Smooth muscle cell (in vitro differentiated cells): ENCODE data around the gene RBM15. TPM values are rescaled to one million over a fixed set of nuclear protein-coding genes. Genes with fewer than 3 reads are reported as not detected.
A peak's percentile ranks its signal among the peaks of the same experiment; 100 is the strongest.

ENCODE experiments used
- DNase-seq: peaks from one replicate; lab custom pipeline; 2025; ENCODE audit not compliant: unreplicated experiment; lab: John Stamatoyannopoulos, UW
- H2AFZ ChIP-seq: fragments of 200-600 bp; sonication (generic); 2 replicates; pipeline ENCODE4 v1.6.0; 2016; ENCODE audit warnings: antibody characterized with exemption, low read depth, mild to moderate bottlenecking
- H3F3A ChIP-seq: fragments of 200-600 bp; sonication (generic); 2 replicates; pipeline ENCODE4 v1.6.0; 2017; ENCODE audit warnings: antibody characterized with exemption, low read depth
- H3K27ac ChIP-seq: fragments of 200-600 bp; sonication (generic); 2 replicates; pipeline ENCODE4 v1.5.1; 2016; ENCODE audit warnings: low read depth, mild to moderate bottlenecking
- H3K27me3 ChIP-seq: fragments of 200-600 bp; sonication (generic); 2 replicates; pipeline ENCODE4 v1.6.1; 2016; ENCODE audit warnings: low read depth, mild to moderate bottlenecking
- H3K36me3 ChIP-seq: fragments of 200-600 bp; sonication (generic); 2 replicates; pipeline ENCODE4 v1.5.1; 2016; ENCODE audit warnings: low read depth
- H3K4me1 ChIP-seq: fragments of 200-600 bp; sonication (generic); 2 replicates; pipeline ENCODE4 v1.5.1; 2016; ENCODE audit warnings: low read depth
- H3K4me2 ChIP-seq: fragments of 200-600 bp; sonication (generic); 2 replicates; pipeline ENCODE4 v1.6.0; 2016; ENCODE audit warnings: mild to moderate bottlenecking
- H3K4me3 ChIP-seq: fragments of 200-600 bp; sonication (generic); 2 replicates; pipeline ENCODE4 v1.5.1; 2016; ENCODE audit warnings: mild to moderate bottlenecking
- H3K79me2 ChIP-seq: fragments of 200-600 bp; sonication (generic); 2 replicates; pipeline ENCODE4 v1.6.0; 2016; ENCODE audit warnings: low read depth, mild to moderate bottlenecking
- H3K9ac ChIP-seq: fragments of 200-600 bp; sonication (generic); 2 replicates; pipeline ENCODE4 v1.6.0; 2016; ENCODE audit warnings: low read depth
- H3K9me3 ChIP-seq: fragments of 200-600 bp; sonication (generic); replicated peaks from 2 replicates; pipeline ENCODE4 v1.5.1; 2016; ENCODE audit warnings: low read depth
- H4K20me1 ChIP-seq: fragments of 200-600 bp; sonication (generic); 2 replicates; pipeline ENCODE4 v1.6.0; 2016; ENCODE audit warnings: low read depth
- WGBS: methylation state at CpG from one replicate; pipeline ENCODE4 v1.1.7; 2016; ENCODE audit warnings: low lambda C conversion rate; 5-methylcytosine and 5-hydroxymethylcytosine counted together
- polyA plus RNA-seq: library from polyadenylated mRNA; unstranded; fragments of >200 nt; fragmentation: Nextera tagmentation; extraction: Ambion mirVana; gene quantifications from 2 replicates; pipeline ENCODE4 v1.2.1, GENCODE V29; 2016
- total RNA-seq: library from RNA; depleted of rRNA; stranded (reverse); fragments of >200 nt; gene quantifications from 2 replicates; pipeline ENCODE4 v1.2.3, GENCODE V29; 2014
- TF ChIP-seq, protein P1 (sequence below): fragments of 200-600 bp; sonication (generic); IDR thresholded peaks from 2 replicates; pipeline ENCODE4 v1.5.1; 2017; ENCODE audit warnings: borderline replicate concordance, mild to moderate bottlenecking, antibody characterized with exemption; ENCODE audit not compliant: insufficient read depth, poor library complexity, severe bottlenecking

Gene RBM15
- total and polyA plus RNA-seq, 2 experiments from 2014 or later = 5.3 to 32.9 TPM

DNA sequence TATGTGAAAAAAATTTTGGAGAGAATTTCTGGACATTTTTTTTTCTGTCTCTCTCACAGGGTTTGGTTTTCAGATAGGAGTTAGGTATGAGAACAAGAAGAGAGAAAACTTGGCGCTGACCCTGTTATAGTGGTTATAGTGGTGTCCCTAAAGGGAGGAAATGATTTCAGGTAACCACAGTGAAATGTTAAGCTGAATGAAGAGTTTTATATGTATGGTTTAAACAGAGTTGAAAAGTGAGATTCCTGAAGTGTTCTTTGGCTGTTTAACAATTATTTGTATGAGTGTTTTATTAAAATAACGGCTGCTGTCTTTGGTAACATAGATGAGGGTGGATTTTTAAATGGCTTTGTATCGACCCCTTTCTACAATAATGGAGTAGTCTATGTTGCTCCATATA, 6.3 kb downstream of the RBM15 start:
- Histone ChIP-seq H3K79me2 (peaks cover 97% of the 10 kb centered on the region), H3K27ac (no peak overlapping the region), H3F3A (no peaks in the 10 kb centered on the region), H3K4me1 (peaks cover 68% of the 10 kb centered on the region), H3K36me3 (no peaks in the 10 kb centered on the region), H3K9me3 (no peaks in the 10 kb centered on the region), H3K4me2 (no peak overlapping the region), H2AFZ (no peak overlapping the region), H4K20me1 (peaks cover 81% of the 10 kb centered on the region), H3K4me3 (no peak overlapping the region), H3K9ac (no peak overlapping the region), H3K27me3 (no peaks in the 10 kb centered on the region)
- TF ChIP-seq, protein P1, sequence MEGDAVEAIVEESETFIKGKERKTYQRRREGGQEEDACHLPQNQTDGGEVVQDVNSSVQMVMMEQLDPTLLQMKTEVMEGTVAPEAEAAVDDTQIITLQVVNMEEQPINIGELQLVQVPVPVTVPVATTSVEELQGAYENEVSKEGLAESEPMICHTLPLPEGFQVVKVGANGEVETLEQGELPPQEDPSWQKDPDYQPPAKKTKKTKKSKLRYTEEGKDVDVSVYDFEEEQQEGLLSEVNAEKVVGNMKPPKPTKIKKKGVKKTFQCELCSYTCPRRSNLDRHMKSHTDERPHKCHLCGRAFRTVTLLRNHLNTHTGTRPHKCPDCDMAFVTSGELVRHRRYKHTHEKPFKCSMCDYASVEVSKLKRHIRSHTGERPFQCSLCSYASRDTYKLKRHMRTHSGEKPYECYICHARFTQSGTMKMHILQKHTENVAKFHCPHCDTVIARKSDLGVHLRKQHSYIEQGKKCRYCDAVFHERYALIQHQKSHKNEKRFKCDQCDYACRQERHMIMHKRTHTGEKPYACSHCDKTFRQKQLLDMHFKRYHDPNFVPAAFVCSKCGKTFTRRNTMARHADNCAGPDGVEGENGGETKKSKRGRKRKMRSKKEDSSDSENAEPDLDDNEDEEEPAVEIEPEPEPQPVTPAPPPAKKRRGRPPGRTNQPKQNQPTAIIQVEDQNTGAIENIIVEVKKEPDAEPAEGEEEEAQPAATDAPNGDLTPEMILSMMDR = no peak
- no peak for DNase-seq
- WGBS = 92% methylated on average over 3 of the region's 3 CpGs

DNA sequence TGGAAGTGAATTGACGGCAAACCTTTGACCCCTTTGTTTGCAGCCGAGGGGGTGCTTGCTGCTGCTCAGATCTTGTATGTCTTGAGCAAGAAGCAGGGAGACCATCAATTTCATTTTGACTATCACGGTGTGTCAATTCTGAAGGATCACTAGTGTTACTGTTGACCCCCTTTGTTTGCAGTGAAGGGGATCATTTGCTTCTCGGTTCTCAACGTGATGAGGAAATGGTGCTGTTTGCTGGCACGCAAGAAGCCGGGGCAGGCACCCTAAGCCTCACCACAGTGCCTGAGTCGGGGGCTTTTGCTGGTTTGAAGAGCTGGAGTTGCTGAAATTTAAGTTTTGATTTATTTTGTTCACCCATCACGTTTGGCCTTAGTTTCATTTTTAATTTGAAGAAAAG, 7.5 kb downstream of the RBM15 start:
- no peaks in the 10 kb centered on the region for H3K27me3 ChIP-seq
- peaks cover 69% of the 10 kb centered on the region for H4K20me1 ChIP-seq
- peaks cover 97% of the 10 kb centered on the region for H3K79me2 ChIP-seq
- H3K9me3 ChIP-seq = no peaks in the 10 kb centered on the region
- no peak overlapping the region for H3K4me2 ChIP-seq
- H3F3A ChIP-seq = no peaks in the 10 kb centered on the region
- H3K36me3 ChIP-seq = no peaks in the 10 kb centered on the region
- 81% methylated on average over 9 of the region's 9 CpGs for WGBS
- DNase-seq = no peak
- no peak overlapping the region for H3K4me3 ChIP-seq
- H3K27ac ChIP-seq = no peak overlapping the region
- H3K4me1 ChIP-seq = peaks cover 57% of the 10 kb centered on the region
- no peak overlapping the region for H3K9ac ChIP-seq
- H2AFZ ChIP-seq = no peak overlapping the region
- TF ChIP-seq, protein P1 = no peak

DNA sequence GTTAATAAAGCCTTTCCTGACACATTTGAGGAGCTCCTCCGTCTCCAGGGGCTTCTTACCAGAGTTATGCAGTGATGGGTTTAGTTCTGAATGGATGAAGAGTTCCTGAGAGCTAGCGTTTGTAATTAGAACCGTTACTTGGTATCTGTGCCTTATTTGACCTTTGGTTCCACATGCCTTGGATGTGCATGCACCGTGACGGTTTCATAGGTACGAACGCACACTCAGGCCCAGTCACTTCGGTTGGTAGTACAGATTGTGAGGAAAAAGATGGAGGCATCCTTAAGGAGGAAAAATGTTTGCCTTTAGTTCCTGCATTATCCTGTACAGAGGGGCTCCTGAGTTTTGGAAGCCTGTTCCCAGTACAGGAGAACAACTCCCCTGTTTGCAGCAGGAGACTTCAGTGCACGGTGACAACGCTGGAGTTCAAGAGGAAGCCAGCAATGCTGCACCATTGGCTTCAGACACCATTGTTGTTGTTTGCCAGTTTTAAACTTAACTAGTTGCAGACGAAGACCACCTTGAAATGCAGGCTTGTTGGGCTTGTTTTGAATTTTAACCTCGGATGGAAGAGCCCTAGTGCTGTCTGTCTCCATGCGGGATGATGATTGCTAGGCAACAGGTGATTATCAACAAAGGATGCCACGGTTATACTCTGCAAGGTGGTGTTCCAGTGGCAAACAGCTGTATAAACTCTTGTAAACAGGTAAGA, 8.2 kb downstream of the RBM15 start:
- TF ChIP-seq, protein P1 = no peak

DNA sequence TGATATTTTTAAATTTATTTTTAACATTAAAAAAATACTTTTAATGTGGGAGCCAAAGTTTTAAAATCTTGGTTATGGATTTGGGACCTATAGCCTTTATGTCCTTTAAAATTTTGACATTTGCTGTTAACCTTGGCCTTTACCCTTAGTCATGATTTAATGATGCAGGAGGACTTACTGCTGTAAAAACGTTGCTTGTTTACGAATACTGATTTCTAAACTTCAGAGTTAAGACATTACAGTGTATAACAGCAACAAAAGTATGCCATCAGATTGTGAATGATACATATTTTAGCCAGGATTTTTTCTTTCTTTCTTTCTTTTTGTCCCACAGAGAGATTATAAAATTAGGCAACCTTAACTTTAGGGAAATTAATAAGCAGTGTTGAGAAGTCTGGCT, 8.9 kb downstream of the RBM15 start:
- Histone ChIP-seq H3K27ac (peak overlapping the region; percentile 53), H3K27me3 (no peaks in the 10 kb centered on the region), H3K4me2 (peak overlapping the region; percentile 41), H3K4me3 (no peak overlapping the region), H3K9me3 (no peaks in the 10 kb centered on the region), H3F3A (no peaks in the 10 kb centered on the region), H3K79me2 (peaks cover 95% of the 10 kb centered on the region), H4K20me1 (peaks cover 64% of the 10 kb centered on the region), H2AFZ (no peak overlapping the region), H3K36me3 (no peaks in the 10 kb centered on the region), H3K9ac (peak overlapping the region; percentile 14), H3K4me1 (peaks cover 43% of the 10 kb centered on the region)
- 44% methylated on average over 2 of the region's 2 CpGs for WGBS
- DNase-seq = no peak
- TF ChIP-seq, protein P1 = no peak

More for the DNA sequence above, 8.2 kb downstream of the RBM15 start:
- H2AFZ ChIP-seq = no peak overlapping the region
- H4K20me1 ChIP-seq = peaks cover 68% of the 10 kb centered on the region
- no peaks in the 10 kb centered on the region for H3K36me3 ChIP-seq
- no peaks in the 10 kb centered on the region for H3F3A ChIP-seq
- peaks cover 50% of the 10 kb centered on the region for H3K4me1 ChIP-seq
- 85% methylated on average over 14 of the region's 14 CpGs for WGBS
- H3K4me2 ChIP-seq = peak overlapping the region; percentile 41
- no peaks in the 10 kb centered on the region for H3K27me3 ChIP-seq
- H3K9ac ChIP-seq = no peak overlapping the region
- H3K27ac ChIP-seq = peak overlapping the region; percentile 53
- DNase-seq = no peak
- H3K9me3 ChIP-seq = no peaks in the 10 kb centered on the region
- H3K4me3 ChIP-seq = no peak overlapping the region
- peaks cover 97% of the 10 kb centered on the region for H3K79me2 ChIP-seq
